Gastrocnemius medialis (tissue), 4 donors: Measurements from ENCODE around the gene HSF2BP.
"Not testable (repeated sequence)": the region's sequence is repeated elsewhere in the genome, so short reads cannot be mapped to it uniquely, and the experiment has no call there.

ENCODE experiments used
- POLR2A ChIP-seq, 2 donors: fragments of 450-650 bp; IDR thresholded peaks; one replicate each; pipeline ENCODE4 v1.6.1; 2017; ENCODE audit warnings: antibody characterized with exemption in 2 of 2, mild to moderate bottlenecking in 2 of 2, moderate library complexity in 2 of 2
- TF ChIP-seq, protein P1 (sequence below), 5 experiments: fragments of 450-650 bp in 3 of 5; fragments of 200-600 bp in 2 of 5; sonication (generic) in 2 of 5; IDR thresholded peaks in 4 of 5; conservative IDR thresholded peaks in 1 of 5; 1 replicate in 4 of 5; 2 replicates in 1 of 5; pipeline ENCODE4 v1.5.1; 2016 to 2019; ENCODE audit warnings: antibody characterized with exemption in 5 of 5, mild to moderate bottlenecking in 3 of 5, moderate library complexity in 3 of 5

- TF ChIP-seq, protein P1, sequence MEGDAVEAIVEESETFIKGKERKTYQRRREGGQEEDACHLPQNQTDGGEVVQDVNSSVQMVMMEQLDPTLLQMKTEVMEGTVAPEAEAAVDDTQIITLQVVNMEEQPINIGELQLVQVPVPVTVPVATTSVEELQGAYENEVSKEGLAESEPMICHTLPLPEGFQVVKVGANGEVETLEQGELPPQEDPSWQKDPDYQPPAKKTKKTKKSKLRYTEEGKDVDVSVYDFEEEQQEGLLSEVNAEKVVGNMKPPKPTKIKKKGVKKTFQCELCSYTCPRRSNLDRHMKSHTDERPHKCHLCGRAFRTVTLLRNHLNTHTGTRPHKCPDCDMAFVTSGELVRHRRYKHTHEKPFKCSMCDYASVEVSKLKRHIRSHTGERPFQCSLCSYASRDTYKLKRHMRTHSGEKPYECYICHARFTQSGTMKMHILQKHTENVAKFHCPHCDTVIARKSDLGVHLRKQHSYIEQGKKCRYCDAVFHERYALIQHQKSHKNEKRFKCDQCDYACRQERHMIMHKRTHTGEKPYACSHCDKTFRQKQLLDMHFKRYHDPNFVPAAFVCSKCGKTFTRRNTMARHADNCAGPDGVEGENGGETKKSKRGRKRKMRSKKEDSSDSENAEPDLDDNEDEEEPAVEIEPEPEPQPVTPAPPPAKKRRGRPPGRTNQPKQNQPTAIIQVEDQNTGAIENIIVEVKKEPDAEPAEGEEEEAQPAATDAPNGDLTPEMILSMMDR (IDR thresholded peaks at IDR 0.05 in 4 of 5, conservative IDR thresholded peaks at IDR 0.05 in 1 of 5) = not testable (repeated sequence)
- not testable (repeated sequence) for TF ChIP-seq POLR2A (IDR thresholded peaks at IDR 0.05)
Measured at GRCh38 chr21:43570195-43570594, 89.1 kb downstream of the HSF2BP start.
